Activated naive CD4-positive, alpha-beta T cell treated with anti-CD3 and anti-CD28 coated beads, Interleukin-2, amount 50 U/mL, for 16 hours (primary cell): ENCODE data around the gene AMN1.

ENCODE experiments used
- DNase-seq: peaks from one replicate; pipeline ENCODE4 v3.0.0-alpha.2; 2020

The AMN1 gene

DNA sequence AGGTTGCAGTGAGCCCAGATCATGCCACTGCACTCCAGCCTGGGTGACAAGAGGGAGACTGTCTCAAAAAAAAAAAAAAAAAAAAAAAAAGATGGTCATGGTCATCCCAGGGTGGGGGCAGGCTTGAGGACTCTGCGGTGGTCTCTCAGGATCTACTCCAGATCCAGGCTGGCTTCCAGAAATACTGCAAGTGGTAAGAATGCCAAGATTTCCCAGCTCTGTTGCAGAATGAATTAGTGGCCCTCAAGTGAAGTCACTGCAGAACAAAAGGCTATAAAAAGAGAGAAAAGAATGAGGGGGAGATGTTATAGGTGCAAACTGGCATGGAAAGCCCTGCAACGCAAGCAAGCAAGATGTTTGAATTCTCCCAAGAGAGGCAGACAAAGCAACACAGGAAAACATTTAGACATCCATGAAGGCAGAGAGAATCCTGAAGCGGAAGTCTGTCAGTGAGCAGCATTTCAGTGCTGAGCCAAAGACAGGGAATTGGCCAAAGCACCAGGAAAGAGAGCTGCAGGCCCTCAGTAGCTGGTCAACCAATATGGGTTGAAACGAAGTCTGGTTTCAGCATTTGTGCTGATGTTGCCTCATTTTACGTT is 101.3 kb downstream of the AMN1 start:
- no peak for DNase-seq

- DNase-seq, result no peak
Observed at GRCh38 chr12:31626270-31626995, 102.4 kb downstream of the AMN1 start.

- DNase-seq, result no peak
Observed at GRCh38 chr12:31622038-31622437, 106.8 kb downstream of the AMN1 start.
